CD1c-positive myeloid dendritic cell (primary cell): ENCODE measurements around the gene IZUMO2.
"Not testable (repeated sequence)": the region's sequence is repeated elsewhere in the genome, so short reads cannot be mapped to it uniquely, and the experiment has no call there.

ENCODE experiments used
- DNase-seq: peaks from one replicate; pipeline ENCODE4 v3.0.0-alpha.2; 2016; ENCODE audit errors: extremely low spot score

Gene IZUMO2

DNA sequence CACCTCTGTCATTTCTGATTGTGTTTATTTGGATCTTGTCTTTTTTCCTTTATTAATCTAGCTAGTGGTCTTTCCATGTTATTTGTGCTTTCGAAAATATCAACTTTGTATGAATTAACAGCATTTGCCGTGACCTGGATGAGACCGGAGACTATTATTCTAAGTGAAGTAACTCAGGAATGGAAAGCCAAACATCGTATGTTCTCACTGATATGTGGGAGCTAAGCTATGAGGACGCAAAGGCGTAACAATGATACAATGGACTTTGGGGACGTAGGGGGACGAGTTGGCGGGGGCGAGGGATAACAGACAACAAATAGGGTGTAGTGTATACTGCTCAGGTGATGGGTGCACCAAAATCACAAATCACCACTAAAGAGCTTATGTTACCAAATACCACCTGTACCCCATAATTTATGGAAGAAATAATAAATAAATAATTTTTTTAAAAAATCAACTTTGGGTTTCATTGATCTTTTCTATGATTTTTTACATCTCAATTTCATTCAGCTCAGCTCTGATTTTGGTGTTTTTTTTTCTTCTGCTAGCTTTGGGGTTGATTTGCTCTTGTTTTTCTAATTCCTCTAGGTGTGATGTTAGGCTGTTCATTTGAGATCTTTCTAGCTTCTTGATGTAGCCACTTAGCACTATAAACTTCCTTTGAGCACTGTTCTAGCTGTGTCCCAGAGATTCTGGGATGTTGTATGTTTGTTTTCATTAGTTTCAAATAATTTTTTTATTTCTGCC lies 27.1 kb downstream of the IZUMO2 start:
- not testable (repeated sequence) for DNase-seq

DNA sequence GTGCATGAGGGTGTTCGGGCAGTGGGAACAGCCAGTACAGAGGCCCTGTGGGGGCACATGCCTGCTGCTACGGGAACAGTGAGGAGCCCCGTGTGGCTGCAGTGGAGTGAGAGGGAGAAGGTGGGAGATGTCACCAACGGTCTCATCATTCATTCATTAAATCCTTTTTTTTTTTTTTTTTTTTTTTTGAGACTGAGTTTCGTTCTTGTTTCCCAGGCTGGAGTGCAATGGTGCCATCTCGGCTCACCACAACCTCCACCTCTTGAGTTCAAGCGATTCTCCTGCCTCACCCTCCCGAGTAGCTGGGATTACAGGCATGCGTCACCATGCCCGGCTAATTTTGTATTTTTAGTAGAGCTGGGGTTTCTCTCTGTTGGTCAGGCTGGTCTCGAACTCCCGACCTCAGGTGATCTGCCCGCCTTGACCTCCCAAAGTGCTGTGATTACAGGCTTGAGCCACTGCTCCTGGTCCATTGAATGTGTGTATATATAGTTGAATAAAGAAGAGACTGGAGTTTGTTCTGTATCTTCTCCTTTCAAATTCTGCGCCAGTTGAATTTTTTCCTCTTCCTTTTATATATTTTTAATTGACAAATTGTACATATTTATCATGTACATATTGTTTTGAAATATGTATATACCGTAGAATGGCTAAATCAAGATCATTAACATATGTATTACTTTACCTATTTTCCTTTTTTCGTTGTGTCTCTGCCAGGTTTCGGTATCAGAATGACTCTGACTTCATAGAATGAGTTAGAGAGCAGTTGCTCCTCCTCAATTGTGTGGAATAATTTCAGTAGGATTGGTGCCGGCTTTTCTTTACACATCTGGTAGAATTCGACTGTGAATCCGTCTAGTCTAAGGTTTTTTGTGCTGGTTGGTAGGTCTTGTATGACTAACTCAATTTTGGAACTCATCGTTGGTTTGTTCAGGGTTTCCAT lies 28.0 kb downstream of the IZUMO2 start:
- not testable (repeated sequence) for DNase-seq

DNA sequence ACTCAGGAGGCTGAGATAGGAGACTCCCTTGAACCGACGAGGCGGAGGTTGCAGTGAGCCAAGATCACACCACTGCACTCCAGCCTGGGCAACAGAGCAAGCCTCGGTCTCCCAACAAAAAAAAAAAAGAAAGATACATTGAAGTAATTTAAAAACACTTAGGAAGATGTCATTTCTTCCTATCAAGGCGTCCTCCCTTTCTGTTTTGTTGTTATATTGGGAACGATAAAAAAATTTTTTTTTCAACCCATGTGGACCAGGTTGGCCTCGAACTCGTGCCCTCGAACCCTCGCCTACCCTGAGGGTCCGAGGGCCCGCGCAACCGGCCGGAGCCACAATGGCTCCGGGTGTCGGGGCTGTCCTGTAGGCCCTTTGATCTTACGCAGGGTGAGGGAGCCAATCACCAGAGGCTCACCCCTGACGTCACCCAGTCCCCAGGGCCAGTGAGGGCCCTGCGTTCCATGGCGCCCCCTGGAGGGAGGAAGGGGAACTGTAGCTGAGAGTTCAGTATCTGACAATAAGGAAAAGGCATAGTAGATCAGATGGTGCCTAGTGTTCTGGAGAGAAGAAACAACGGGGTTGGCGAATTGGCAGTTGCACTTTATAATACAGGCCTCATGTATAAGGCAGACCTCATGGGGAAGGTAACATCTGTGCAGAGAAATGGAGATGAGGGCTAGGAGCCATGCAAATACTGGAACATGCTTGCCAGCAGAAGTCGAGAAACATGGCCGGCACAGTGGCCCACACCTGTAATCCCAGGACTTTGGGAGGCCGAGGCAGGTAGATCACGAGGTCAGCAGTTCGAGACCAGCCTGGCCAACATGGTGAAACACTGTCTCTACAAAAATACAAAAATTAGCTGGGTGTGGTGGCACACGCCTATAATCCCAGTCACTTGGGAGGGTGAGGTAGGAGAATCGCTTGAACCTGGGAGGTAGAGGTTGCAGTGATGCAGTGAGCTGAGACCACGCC lies 29.3 kb downstream of the IZUMO2 start:
- not testable (repeated sequence) for DNase-seq

- not testable (repeated sequence) for DNase-seq
Observed at GRCh38 chr19:50104012-50104411, 59.1 kb downstream of the IZUMO2 start.

- not testable (repeated sequence) for DNase-seq
Observed at GRCh38 chr19:50103405-50103804, 59.7 kb downstream of the IZUMO2 start.
